ENCODE data around the gene MXRA5. TPM values are rescaled to one million over a fixed set of nuclear protein-coding genes. Genes with fewer than 3 reads are reported as not detected.
"Not testable (repeated sequence)": the region's sequence is repeated elsewhere in the genome, so short reads cannot be mapped to it uniquely, and the experiment has no call there.

MXRA5 gene
- polyA plus RNA-seq, 1 donor, result 59.5 TPM

- DNase-seq (ENCODE audit: low read depth), result not testable (repeated sequence)
Observed at GRCh38 chrX:3343569-3343968, 2.9 kb downstream of the MXRA5 start.

GRCh38 chrX:3340016-3340415, 6.4 kb downstream of the MXRA5 start:
- DNase-seq (ENCODE audit: low read depth), result no peak

GRCh38 chrX:3326681-3327080, 19.8 kb downstream of the MXRA5 start:
- DNase-seq (ENCODE audit: low read depth), result no peak

GRCh38 chrX:3320471-3321046, 25.9 kb downstream of the MXRA5 start:
- no peak for DNase-seq (ENCODE audit: low read depth)

GRCh38 chrX:3317191-3317718, 29.2 kb downstream of the MXRA5 start:
- no peak for DNase-seq (ENCODE audit: low read depth)

- no peak for DNase-seq (ENCODE audit: low read depth)
Observed at GRCh38 chrX:3312109-3312508, 34.3 kb downstream of the MXRA5 start.

GRCh38 chrX:3307881-3308280, 38.6 kb downstream of the MXRA5 start:
- no peak for DNase-seq (ENCODE audit: low read depth)

- no peak for DNase-seq (ENCODE audit: low read depth)
Observed at GRCh38 chrX:3299636-3300035, 46.8 kb downstream of the MXRA5 start.

GRCh38 chrX:3295731-3296130, 50.7 kb downstream of the MXRA5 start:
- DNase-seq (ENCODE audit: low read depth), result no peak

- DNase-seq (ENCODE audit: low read depth), result no peak
Observed at GRCh38 chrX:3293251-3293650, 53.2 kb downstream of the MXRA5 start.

GRCh38 chrX:3290561-3290960, 55.9 kb downstream of the MXRA5 start:
- DNase-seq (ENCODE audit: low read depth), result no peak

- no peak for DNase-seq (ENCODE audit: low read depth)
Observed at GRCh38 chrX:3286196-3286945, 60.1 kb downstream of the MXRA5 start.

- no peak for DNase-seq (ENCODE audit: low read depth)
Observed at GRCh38 chrX:3280706-3281105, 65.7 kb downstream of the MXRA5 start.

- not testable (repeated sequence) for DNase-seq (ENCODE audit: low read depth)
Observed at GRCh38 chrX:3273668-3274067, 72.8 kb downstream of the MXRA5 start.

- no peak for DNase-seq (ENCODE audit: low read depth)
Observed at GRCh38 chrX:3271834-3272186, 74.6 kb downstream of the MXRA5 start.

- no peak for DNase-seq (ENCODE audit: low read depth)
Observed at GRCh38 chrX:3271183-3271833, 75.1 kb downstream of the MXRA5 start.

- DNase-seq (ENCODE audit: low read depth), result no peak
Observed at GRCh38 chrX:3268829-3269228, 77.6 kb downstream of the MXRA5 start.

- DNase-seq (ENCODE audit: low read depth), result no peak
Observed at GRCh38 chrX:3263681-3264126, 82.7 kb downstream of the MXRA5 start.

- no peak for DNase-seq (ENCODE audit: low read depth)
Observed at GRCh38 chrX:3262901-3263300, 83.6 kb downstream of the MXRA5 start.

All from forelimb muscle (tissue), 1 donor.